Suprapubic skin (tissue), 2 donors: ENCODE measurements around the gene HES2.
"Not testable (repeated sequence)": the region's sequence is repeated elsewhere in the genome, so short reads cannot be mapped to it uniquely, and the experiment has no call there.

Experiments
- EP300 ChIP-seq: sonication (generic); formaldehyde crosslinking; IDR thresholded peaks from one replicate; pipeline ENCODE4 v1.6.1; 2017; ENCODE audit warnings: antibody characterized with exemption
- POLR2A ChIP-seq, 2 donors: fragments of 450-650 bp; IDR thresholded peaks; one replicate each; pipeline ENCODE4 v1.6.1; 2017; ENCODE audit warnings: antibody characterized with exemption in 2 of 2, mild to moderate bottlenecking in 2 of 2, moderate library complexity in 2 of 2

GRCh38 chr1:6372236-6372635 lies 47.5 kb downstream of the HES2 start:
- TF ChIP-seq POLR2A (IDR thresholded peaks at IDR 0.05); EP300: not testable (repeated sequence)
